Tibial nerve (tissue), 4 donors: ENCODE results near the gene KCNK3. TPM values are rescaled to one million over a fixed set of nuclear protein-coding genes. Genes with fewer than 3 reads are reported as not detected.
"Not testable (repeated sequence)": the region's sequence is repeated elsewhere in the genome, so short reads cannot be mapped to it uniquely, and the experiment has no call there.

Experiments
- DNase-seq, 2 donors: peaks; one replicate each; pipeline ENCODE4 v3.0.0-alpha.2; 2019; ENCODE audit warnings: low spot score in 2 of 2
- H3K27ac ChIP-seq, 4 donors: fragments of 200-600 bp; sonication (generic) in 3 of 4; one replicate each; pipeline ENCODE4 v1.5.1; 2017 to 2019; ENCODE audit warnings: mild to moderate bottlenecking in 1 of 4
- H3K27me3 ChIP-seq, 2 donors: fragments of 200-600 bp; sonication (generic) in 1 of 2; one replicate each; pipeline versions ENCODE4 v1.5.1 to v1.6.0; 2017 to 2019
- H3K36me3 ChIP-seq, 3 donors: fragments of 200-600 bp; sonication (generic); one replicate each; pipeline ENCODE4 v1.5.1; 2018 to 2019
- H3K4me1 ChIP-seq, 4 donors: fragments of 200-600 bp; sonication (generic) in 3 of 4; one replicate each; pipeline ENCODE4 v1.5.1; 2017 to 2019
- H3K4me3 ChIP-seq, 4 donors: fragments of 200-600 bp; sonication (generic) in 3 of 4; one replicate each; pipeline ENCODE4 v1.5.1; 2017 to 2019; ENCODE audit warnings: mild to moderate bottlenecking in 1 of 4, moderate library complexity in 1 of 4
- H3K9me3 ChIP-seq, 4 donors: fragments of 200-600 bp; sonication (generic) in 3 of 4; one replicate each; pipeline ENCODE4 v1.5.1; 2017 to 2019
- CTCF ChIP-seq, 5 experiments: fragments of 200-600 bp in 3 of 5; fragments of 450-650 bp in 2 of 5; sonication (generic) in 3 of 5; IDR thresholded peaks; one replicate each; pipeline ENCODE4 v1.5.1; 2016 to 2019; ENCODE audit warnings: antibody characterized with exemption in 5 of 5, mild to moderate bottlenecking in 3 of 5, moderate library complexity in 2 of 5
- EP300 ChIP-seq, 2 donors: sonication (generic); formaldehyde crosslinking; IDR thresholded peaks; one replicate each; pipeline ENCODE4 v1.6.1; 2017; ENCODE audit warnings: antibody characterized with exemption in 2 of 2, mild to moderate bottlenecking in 1 of 2
- POLR2A ChIP-seq, 2 donors: fragments of 450-650 bp; IDR thresholded peaks; one replicate each; pipeline ENCODE4 v1.6.1; 2017; ENCODE audit warnings: antibody characterized with exemption in 2 of 2, mild to moderate bottlenecking in 2 of 2, moderate library complexity in 2 of 2
- WGBS, 2 donors: methylation state at CpG; one replicate each; pipeline ENCODE4 v1.1.5; 2018; 5-methylcytosine and 5-hydroxymethylcytosine counted together
- total RNA-seq, 4 donors: library from RNA; depleted of rRNA; stranded (reverse); fragments of >200 nt; gene quantifications; one replicate each; pipeline ENCODE4 v1.1.0, GENCODE V29; 2016

Gene KCNK3
- total RNA-seq, 4 donors from 2014 or later: 0.84 to 6.9 (median 1.7) TPM

- no peaks in the 10 kb centered on the region for H3K36me3 ChIP-seq
- peaks cover 0 to 22% (median 4%) of the 10 kb centered on the region in 4 donors for H3K4me1 ChIP-seq
- H3K27ac ChIP-seq: no peak overlapping the region
- no peaks in the 10 kb centered on the region for H3K27me3 ChIP-seq
- DNase-seq: no peak
- no peaks in the 10 kb centered on the region for H3K9me3 ChIP-seq
- TF ChIP-seq CTCF (IDR thresholded peaks at IDR 0.05) (no peak), POLR2A (IDR thresholded peaks at IDR 0.05) (no peak), EP300 (IDR thresholded peaks at IDR 0.05) (no peak)
- no peak overlapping the region for H3K4me3 ChIP-seq
- WGBS, 2 donors: 92 to 99% methylated on average over 5 of the region's 5 CpGs
Measured at GRCh38 chr2:26759845-26760244, 67.3 kb downstream of the KCNK3 start.

GRCh38 chr2:26760991-26761390 lies 68.5 kb downstream of the KCNK3 start:
- not testable (repeated sequence) for H3K36me3 ChIP-seq, H3K27ac ChIP-seq, H3K9me3 ChIP-seq, H3K27me3 ChIP-seq, DNase-seq, H3K4me3 ChIP-seq
- peaks cover 0 to 34% (median 8%) of the 10 kb centered on the region in 4 donors for H3K4me1 ChIP-seq
- WGBS, 2 donors: 75 to 83% methylated on average over 10 of the region's 10 CpGs

GRCh38 chr2:26763019-26763418 lies 70.5 kb downstream of the KCNK3 start:
- Histone ChIP-seq H3K4me1 (peaks cover 0 to 47% (median 16%) of the 10 kb centered on the region in 4 donors), H3K4me3 (no peak overlapping the region), H3K27ac (no peak overlapping the region), H3K27me3 (no peaks in the 10 kb centered on the region), H3K36me3 (no peaks in the 10 kb centered on the region), H3K9me3 (no peaks in the 10 kb centered on the region)
- no peak for DNase-seq
- TF ChIP-seq EP300 (IDR thresholded peaks at IDR 0.05) (no peak), POLR2A (IDR thresholded peaks at IDR 0.05) (no peak), CTCF (IDR thresholded peaks at IDR 0.05) (no peak)
- WGBS, 2 donors: 94 to 95% methylated on average over 10 of the region's 10 CpGs

GRCh38 chr2:26764078-26764887 lies 71.8 kb downstream of the KCNK3 start, which contains the start of gene SLC35F6:
TSS of gene SLC35F6 (plus strand) at chr2:26764284. CDS start at chr2:26764350, 66 bp downstream.
- Histone ChIP-seq H3K36me3 (no peaks in the 10 kb centered on the region), H3K27ac (peak within 1 kb of the TSS; percentile 70 to 95 (median 92)), H3K4me1 (peaks cover 0 to 51% (median 26%) of the 10 kb centered on the region in 4 donors), H3K27me3 (no peaks in the 10 kb centered on the region), H3K9me3 (no peaks in the 10 kb centered on the region), H3K4me3 (peak within 1 kb of the TSS; percentile 71 to 79 (median 78))
- 1% methylated on average over 51 to 59 of the region's 68 CpGs for WGBS, 2 donors
- peak; percentile 92 to 93 for TF ChIP-seq POLR2A (IDR thresholded peaks at IDR 0.05)
- peak in 1 of 2 donors; percentile 90 for TF ChIP-seq EP300 (IDR thresholded peaks at IDR 0.05)
- TF ChIP-seq CTCF (IDR thresholded peaks at IDR 0.05): peak in 1 of 5 experiments; percentile 16
- peak; percentile 64 to 71 for DNase-seq

GRCh38 chr2:26764906-26765305 lies 72.4 kb downstream of the KCNK3 start:
- Histone ChIP-seq H3K4me3 (peak overlapping the region; percentile 71 to 79 (median 78)), H3K9me3 (no peaks in the 10 kb centered on the region), H3K27me3 (no peaks in the 10 kb centered on the region), H3K4me1 (peaks cover 0 to 57% (median 31%) of the 10 kb centered on the region in 4 donors), H3K36me3 (no peaks in the 10 kb centered on the region), H3K27ac (peak overlapping the region; percentile 70 to 95 (median 92))
- TF ChIP-seq POLR2A (IDR thresholded peaks at IDR 0.05): no peak
- TF ChIP-seq CTCF (IDR thresholded peaks at IDR 0.05): no peak
- TF ChIP-seq EP300 (IDR thresholded peaks at IDR 0.05): no peak
- no peak for DNase-seq
- WGBS, 2 donors: 17 to 19% methylated on average over 3 of the region's 3 CpGs
